ENCODE measurements around the gene C1QTNF5. TPM values are rescaled to one million over a fixed set of nuclear protein-coding genes. Genes with fewer than 3 reads are reported as not detected.

Gene C1QTNF5
- total and polyA plus RNA-seq, 7 donors = 3.2 to 12.0 (median 8.1) TPM

GRCh38 chr11:119307219-119307618, 33.5 kb downstream of the C1QTNF5 start:
- peak overlapping the region; percentile 89 for H3K27ac ChIP-seq

GRCh38 chr11:119306373-119306890, 34.3 kb downstream of the C1QTNF5 start:
- DNase-seq = peak; percentile 47 to 68
- H3K36me3 ChIP-seq (ENCODE audit: insufficient read depth in 1 of 2, low read depth in 1 of 2) = peaks cover 0 to 55% of the 10 kb centered on the region in 2 donors

More at GRCh38 chr11:119307219-119307618, 33.5 kb downstream of the C1QTNF5 start:
- WGBS, 3 donors = 53 to 73% (median 71%) methylated on average over 1 of the region's 1 CpG
- H3K9me3 ChIP-seq = no peaks in the 10 kb centered on the region
- peaks cover 48% of the 10 kb centered on the region for H3K4me1 ChIP-seq
- no peaks in the 10 kb centered on the region for H3K27me3 ChIP-seq (ENCODE audit: insufficient read depth in 3 of 3, low read length in 2 of 3)
- intact Hi-C loops (cut with DNase I) = no loop called here
- H3K36me3 ChIP-seq (ENCODE audit: insufficient read depth in 1 of 2, low read depth in 1 of 2) = peaks cover 0 to 57% of the 10 kb centered on the region in 2 donors
- ATAC-seq = peak in 1 of 4 donors; percentile 27
- no peak overlapping the region for H3K4me3 ChIP-seq
- no peak for DNase-seq
- peak; percentile 27 for TF ChIP-seq CTCF (IDR thresholded peaks at IDR 0.05)

GRCh38 chr11:119305556-119306372, 34.9 kb downstream of the C1QTNF5 start:
- no peak for TF ChIP-seq CTCF (IDR thresholded peaks at IDR 0.05)
- DNase-seq (no peak), ATAC-seq (peak; percentile 43 to 55 (median 48))
- Histone ChIP-seq H3K4me3 (no peak overlapping the region), H3K9me3 (no peaks in the 10 kb centered on the region), H3K36me3 (ENCODE audit: insufficient read depth in 1 of 2, low read depth in 1 of 2) (peaks cover 0 to 48% of the 10 kb centered on the region in 2 donors), H3K4me1 (peaks cover 62% of the 10 kb centered on the region), H3K27ac (peak overlapping the region; percentile 89), H3K27me3 (ENCODE audit: insufficient read depth in 3 of 3, low read length in 2 of 3) (no peaks in the 10 kb centered on the region)
- 70 to 87% (median 86%) methylated on average over 7 of the region's 7 CpGs for WGBS, 3 donors
- intact Hi-C loops (cut with DNase I) = no loop called here

More at GRCh38 chr11:119306373-119306890, 34.3 kb downstream of the C1QTNF5 start:
- TF ChIP-seq CTCF (IDR thresholded peaks at IDR 0.05) = no peak
- WGBS, 3 donors = 44 to 73% (median 55%) methylated on average over 5 of the region's 5 CpGs
- Histone ChIP-seq H3K9me3 (no peaks in the 10 kb centered on the region), H3K27ac (peak overlapping the region; percentile 89), H3K4me1 (peaks cover 56% of the 10 kb centered on the region), H3K4me3 (no peak overlapping the region), H3K27me3 (ENCODE audit: insufficient read depth in 3 of 3, low read length in 2 of 3) (no peaks in the 10 kb centered on the region)
- intact Hi-C loops (cut with DNase I) = no loop called here
- peak; percentile 51 to 85 (median 80) for ATAC-seq

- ATAC-seq = peak; percentile 25 to 48 (median 46)
- 36 to 39% (median 36%) methylated on average over 5 of the region's 5 CpGs for WGBS, 3 donors
- Histone ChIP-seq H3K9me3 (no peaks in the 10 kb centered on the region), H3K4me1 (peaks cover 85% of the 10 kb centered on the region), H3K27ac (peak overlapping the region; percentile 89), H3K36me3 (ENCODE audit: insufficient read depth in 1 of 2, low read depth in 1 of 2) (peaks cover 0 to 42% of the 10 kb centered on the region in 2 donors), H3K27me3 (ENCODE audit: insufficient read depth in 3 of 3, low read length in 2 of 3) (no peaks in the 10 kb centered on the region), H3K4me3 (no peak overlapping the region)
- TF ChIP-seq CTCF (IDR thresholded peaks at IDR 0.05) = no peak
- intact Hi-C loops (cut with DNase I) = no loop called here
- DNase-seq = no peak
These were observed 37.4 kb downstream of the C1QTNF5 start for GRCh38 chr11:119303227-119303718.
